ENCODE results near the gene RAG2.

DNA sequence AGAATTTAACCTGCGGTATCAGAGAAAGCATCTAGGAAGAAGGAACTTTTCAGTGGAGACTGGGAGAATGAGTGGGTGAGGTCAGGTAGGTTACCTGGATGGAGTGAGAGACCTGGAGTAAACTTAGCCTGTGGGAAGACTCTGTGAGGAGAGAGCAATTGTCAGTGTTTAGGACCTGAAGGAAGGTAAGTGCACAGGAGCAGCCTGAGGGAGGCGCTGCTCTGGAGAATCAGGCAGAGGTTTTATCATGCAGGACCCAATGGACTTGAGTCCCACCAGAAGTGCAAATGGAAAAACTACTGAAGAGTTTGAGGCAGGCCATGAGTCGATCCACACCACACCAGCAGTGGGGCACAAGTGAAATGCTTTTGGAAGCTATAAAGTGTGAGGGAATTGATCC lies 14.4 kb downstream of the RAG2 start:
- TF ChIP-seq, protein P1, sequence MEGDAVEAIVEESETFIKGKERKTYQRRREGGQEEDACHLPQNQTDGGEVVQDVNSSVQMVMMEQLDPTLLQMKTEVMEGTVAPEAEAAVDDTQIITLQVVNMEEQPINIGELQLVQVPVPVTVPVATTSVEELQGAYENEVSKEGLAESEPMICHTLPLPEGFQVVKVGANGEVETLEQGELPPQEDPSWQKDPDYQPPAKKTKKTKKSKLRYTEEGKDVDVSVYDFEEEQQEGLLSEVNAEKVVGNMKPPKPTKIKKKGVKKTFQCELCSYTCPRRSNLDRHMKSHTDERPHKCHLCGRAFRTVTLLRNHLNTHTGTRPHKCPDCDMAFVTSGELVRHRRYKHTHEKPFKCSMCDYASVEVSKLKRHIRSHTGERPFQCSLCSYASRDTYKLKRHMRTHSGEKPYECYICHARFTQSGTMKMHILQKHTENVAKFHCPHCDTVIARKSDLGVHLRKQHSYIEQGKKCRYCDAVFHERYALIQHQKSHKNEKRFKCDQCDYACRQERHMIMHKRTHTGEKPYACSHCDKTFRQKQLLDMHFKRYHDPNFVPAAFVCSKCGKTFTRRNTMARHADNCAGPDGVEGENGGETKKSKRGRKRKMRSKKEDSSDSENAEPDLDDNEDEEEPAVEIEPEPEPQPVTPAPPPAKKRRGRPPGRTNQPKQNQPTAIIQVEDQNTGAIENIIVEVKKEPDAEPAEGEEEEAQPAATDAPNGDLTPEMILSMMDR (IDR thresholded peaks at IDR 0.05): no peak
- no peak for TF ChIP-seq POLR2A (IDR thresholded peaks at IDR 0.05)
